HepG2 (cell line): ENCODE data around the gene NUBPL. TPM values are rescaled to one million over a fixed set of nuclear protein-coding genes. Genes with fewer than 3 reads are reported as not detected.

ENCODE experiments used
- CBX1 ChIP-seq: IDR thresholded peaks from one replicate; pipeline ENCODE4 v1.6.1; 2016; ENCODE audit warnings: antibody characterized with exemption, low read depth
- CEBPG ChIP-seq: IDR thresholded peaks from 2 replicates; pipeline ENCODE4 v1.6.1; 2016
- FIP1L1 ChIP-seq: fragments of 200-400 bp; formaldehyde crosslinking; IDR thresholded peaks from 2 replicates; pipeline ENCODE4 v1.6.1; 2018; ENCODE audit warnings: low read depth, mild to moderate bottlenecking, low read length, moderate library complexity, borderline replicate concordance; ENCODE audit not compliant: insufficient read depth
- FOXA3 ChIP-seq: IDR thresholded peaks from 2 replicates; pipeline ENCODE4 v1.6.1; 2016; ENCODE audit warnings: missing genetic modification reagents, missing compliant biosample characterization
- FOXP1 ChIP-seq, 2 experiments: fragments of 450-650 bp in 1 of 2; IDR thresholded peaks; 2 replicates each; pipeline ENCODE4 v1.6.1; 2017 to 2018; ENCODE audit warnings: antibody characterized with exemption in 1 of 2
- GATAD2A ChIP-seq: IDR thresholded peaks from 2 replicates; pipeline ENCODE4 v1.6.1; 2016
- HNRNPL ChIP-seq: fragments of 200-400 bp; formaldehyde crosslinking; IDR thresholded peaks from 2 replicates; pipeline ENCODE4 v1.6.1; 2017; ENCODE audit warnings: mild to moderate bottlenecking, low read depth, low read length
- MBD4 ChIP-seq: IDR thresholded peaks from 2 replicates; pipeline ENCODE4 v1.6.1; 2012; ENCODE audit warnings: low read length, inconsistent platforms, borderline replicate concordance
- NR2C2 ChIP-seq: sonication (generic); formaldehyde crosslinking; IDR thresholded peaks from 2 replicates; pipeline ENCODE4 v1.4.0; 2020; ENCODE audit warnings: missing genetic modification reagents, mild to moderate bottlenecking, moderate library complexity, borderline replicate concordance
- ZBTB40 ChIP-seq, 2 experiments: fragments of 450-650 bp in 1 of 2; sonication (generic) in 1 of 2; formaldehyde crosslinking in 1 of 2; IDR thresholded peaks; 2 replicates each; pipeline versions ENCODE4 v1.6.1 to v1.8.0; 2016 to 2022; ENCODE audit warnings: antibody characterized with exemption in 1 of 2, mild to moderate bottlenecking in 1 of 2, missing genetic modification reagents in 1 of 2
- ZMYM4 ChIP-seq: sonication (generic); formaldehyde crosslinking; IDR thresholded peaks from 2 replicates; pipeline ENCODE4 v1.8.1; 2023; ENCODE audit warnings: mild to moderate bottlenecking, missing genetic modification reagents
- ZNF101 ChIP-seq: sonication (generic); formaldehyde crosslinking; IDR thresholded peaks from 2 replicates; pipeline ENCODE4 v1.4.0; 2020; ENCODE audit warnings: mild to moderate bottlenecking, low read depth, missing genetic modification reagents, borderline replicate concordance
- ZNF260 ChIP-seq: sonication (generic); formaldehyde crosslinking; IDR thresholded peaks from 2 replicates; pipeline ENCODE4 v1.4.0; 2020; ENCODE audit warnings: missing genetic modification reagents, low read depth, mild to moderate bottlenecking, borderline replicate concordance
- polyA plus RNA-seq, 8 experiments: library from polyadenylated mRNA; depleted of rRNA in 3 of 8; stranded (reverse) in 7 of 8; unstranded in 1 of 8; fragments of >200 nt; fragmentation: Illumina TruSeq in 4 of 8; extraction: Trizol in 4 of 8; gene quantifications; 2 replicates each; pipeline versions ENCODE4 v1.2.1 to v1.2.3, GENCODE V29; 2011 to 2016; ENCODE audit warnings: low read depth in 4 of 8, missing spikeins in 1 of 8, mixed read lengths in 1 of 8; ENCODE audit not compliant: insufficient read depth in 1 of 8
- total RNA-seq, 5 experiments: library from RNA; depleted of rRNA; stranded (reverse); fragments of >200 nt; fragmentation: Illumina TruSeq; extraction: Trizol; gene quantifications; 2 replicates each; pipeline ENCODE4 v1.2.3, GENCODE V29; 2016; ENCODE audit warnings: low read depth in 1 of 5
- TF ChIP-seq, protein P1 (sequence below): sonication (generic); formaldehyde crosslinking; conservative IDR thresholded peaks from 2 replicates; pipeline ENCODE4 v1.4.0; 2020; ENCODE audit warnings: mild to moderate bottlenecking, missing genetic modification reagents, moderate library complexity
- TF ChIP-seq, protein P2 (sequence below), 2 experiments: fragments of 450-650 bp in 1 of 2; sonication (generic) in 1 of 2; formaldehyde crosslinking; IDR thresholded peaks; 2 replicates each; pipeline versions ENCODE4 v1.5.0 to v1.8.0; 2020 to 2022; ENCODE audit warnings: mild to moderate bottlenecking in 1 of 2, missing genetic modification reagents in 1 of 2

The NUBPL gene
- total and polyA plus RNA-seq, 2 of the 13 experiments (the other 11 are each of a cell fraction or from before 2014, with no cell fraction given), result 21.3 to 44.1 TPM

GRCh38 chr14:31611778-31612433 lies 50.7 kb downstream of the NUBPL start (continued):
- TF ChIP-seq, protein P1, sequence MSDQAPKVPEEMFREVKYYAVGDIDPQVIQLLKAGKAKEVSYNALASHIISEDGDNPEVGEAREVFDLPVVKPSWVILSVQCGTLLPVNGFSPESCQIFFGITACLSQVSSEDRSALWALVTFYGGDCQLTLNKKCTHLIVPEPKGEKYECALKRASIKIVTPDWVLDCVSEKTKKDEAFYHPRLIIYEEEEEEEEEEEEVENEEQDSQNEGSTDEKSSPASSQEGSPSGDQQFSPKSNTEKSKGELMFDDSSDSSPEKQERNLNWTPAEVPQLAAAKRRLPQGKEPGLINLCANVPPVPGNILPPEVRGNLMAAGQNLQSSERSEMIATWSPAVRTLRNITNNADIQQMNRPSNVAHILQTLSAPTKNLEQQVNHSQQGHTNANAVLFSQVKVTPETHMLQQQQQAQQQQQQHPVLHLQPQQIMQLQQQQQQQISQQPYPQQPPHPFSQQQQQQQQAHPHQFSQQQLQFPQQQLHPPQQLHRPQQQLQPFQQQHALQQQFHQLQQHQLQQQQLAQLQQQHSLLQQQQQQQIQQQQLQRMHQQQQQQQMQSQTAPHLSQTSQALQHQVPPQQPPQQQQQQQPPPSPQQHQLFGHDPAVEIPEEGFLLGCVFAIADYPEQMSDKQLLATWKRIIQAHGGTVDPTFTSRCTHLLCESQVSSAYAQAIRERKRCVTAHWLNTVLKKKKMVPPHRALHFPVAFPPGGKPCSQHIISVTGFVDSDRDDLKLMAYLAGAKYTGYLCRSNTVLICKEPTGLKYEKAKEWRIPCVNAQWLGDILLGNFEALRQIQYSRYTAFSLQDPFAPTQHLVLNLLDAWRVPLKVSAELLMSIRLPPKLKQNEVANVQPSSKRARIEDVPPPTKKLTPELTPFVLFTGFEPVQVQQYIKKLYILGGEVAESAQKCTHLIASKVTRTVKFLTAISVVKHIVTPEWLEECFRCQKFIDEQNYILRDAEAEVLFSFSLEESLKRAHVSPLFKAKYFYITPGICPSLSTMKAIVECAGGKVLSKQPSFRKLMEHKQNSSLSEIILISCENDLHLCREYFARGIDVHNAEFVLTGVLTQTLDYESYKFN (CRISPR knock-in tag), result 0 out of 2 replicates have a peak, but pooled peaks have one; percentile 15
- TF ChIP-seq CBX1, result no peak
- TF ChIP-seq MBD4, result no peak
- TF ChIP-seq FOXA3 (CRISPR knock-in tag), result peak; percentile 51; the same call in 1 of the 2 replicates
- peak; percentile 71 for TF ChIP-seq CEBPG (CRISPR knock-in tag)
- TF ChIP-seq, protein P2, sequence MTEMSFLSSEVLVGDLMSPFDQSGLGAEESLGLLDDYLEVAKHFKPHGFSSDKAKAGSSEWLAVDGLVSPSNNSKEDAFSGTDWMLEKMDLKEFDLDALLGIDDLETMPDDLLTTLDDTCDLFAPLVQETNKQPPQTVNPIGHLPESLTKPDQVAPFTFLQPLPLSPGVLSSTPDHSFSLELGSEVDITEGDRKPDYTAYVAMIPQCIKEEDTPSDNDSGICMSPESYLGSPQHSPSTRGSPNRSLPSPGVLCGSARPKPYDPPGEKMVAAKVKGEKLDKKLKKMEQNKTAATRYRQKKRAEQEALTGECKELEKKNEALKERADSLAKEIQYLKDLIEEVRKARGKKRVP (CRISPR knock-in tag; IDR thresholded peaks at IDR 0.05), result 0 out of 4 replicates have a peak, but pooled peaks of 1 of the 2 experiments have one; percentile 14
- no peak for TF ChIP-seq ZNF260 (CRISPR knock-in tag)
- peak; percentile 81 for TF ChIP-seq GATAD2A (CRISPR knock-in tag)
- TF ChIP-seq HNRNPL, result no peak
- peak; percentile 62; the same call in 1 of the 2 replicates for TF ChIP-seq ZBTB40 (IDR thresholded peaks at IDR 0.05)
- TF ChIP-seq ZBTB40 (CRISPR knock-in tag; IDR thresholded peaks at IDR 0.05), result no peak
- no peak for TF ChIP-seq FOXP1 (IDR thresholded peaks at IDR 0.05)
- peak; percentile 42; the same call in 1 of the 2 replicates for TF ChIP-seq FOXP1 (CRISPR knock-in tag; IDR thresholded peaks at IDR 0.05)
- TF ChIP-seq ZNF101, result no peak
- TF ChIP-seq FIP1L1, result no peak
- TF ChIP-seq ZMYM4 (CRISPR knock-in tag), result 0 out of 2 replicates have a peak, but pooled peaks have one; percentile 31
- no peak for TF ChIP-seq NR2C2 (CRISPR knock-in tag)
